NB4 (cell line): Measurements from ENCODE around the gene ZNF587.

Source experiments
- MYC ChIP-seq: IDR thresholded peaks from 2 replicates; pipeline ENCODE4 v1.6.1; 2011; ENCODE audit warnings: low read depth, low read length
- POLR2A ChIP-seq: IDR thresholded peaks from 2 replicates; pipeline ENCODE4 v1.6.1; 2011; ENCODE audit warnings: mild to moderate bottlenecking; ENCODE audit not compliant: insufficient read length; ENCODE audit errors: extremely low read depth
- TF ChIP-seq, protein P1 (sequence below): IDR thresholded peaks from 2 replicates; pipeline ENCODE4 v1.6.1; 2011; ENCODE audit warnings: low read depth, low read length
- TF ChIP-seq, protein P2 (sequence below): IDR thresholded peaks from one replicate; pipeline ENCODE4 v1.5.1; 2012; ENCODE audit warnings: low read depth, low read length

DNA sequence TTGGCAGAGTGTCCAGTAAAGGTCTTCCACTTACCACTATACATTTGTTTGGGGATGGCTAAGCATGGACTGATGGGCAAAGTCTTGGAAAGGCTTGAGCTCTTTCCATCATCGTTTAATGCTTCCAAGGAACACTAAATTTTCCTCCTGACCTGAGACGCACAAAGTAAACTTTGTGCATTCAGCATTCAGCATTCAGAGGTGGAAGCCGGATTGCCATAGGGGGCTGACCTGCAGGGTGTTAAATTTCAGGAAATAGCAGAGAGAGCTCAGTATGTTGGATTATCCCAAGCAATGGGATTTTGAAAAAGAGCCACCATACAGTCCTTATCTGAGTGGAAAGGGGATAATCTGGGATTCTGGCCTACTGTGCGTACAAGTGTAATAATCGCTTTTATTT is 49.0 kb upstream of the ZNF587 start:
- TF ChIP-seq, protein P1, sequence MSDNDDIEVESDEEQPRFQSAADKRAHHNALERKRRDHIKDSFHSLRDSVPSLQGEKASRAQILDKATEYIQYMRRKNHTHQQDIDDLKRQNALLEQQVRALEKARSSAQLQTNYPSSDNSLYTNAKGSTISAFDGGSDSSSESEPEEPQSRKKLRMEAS = no peak
- TF ChIP-seq, protein P2, sequence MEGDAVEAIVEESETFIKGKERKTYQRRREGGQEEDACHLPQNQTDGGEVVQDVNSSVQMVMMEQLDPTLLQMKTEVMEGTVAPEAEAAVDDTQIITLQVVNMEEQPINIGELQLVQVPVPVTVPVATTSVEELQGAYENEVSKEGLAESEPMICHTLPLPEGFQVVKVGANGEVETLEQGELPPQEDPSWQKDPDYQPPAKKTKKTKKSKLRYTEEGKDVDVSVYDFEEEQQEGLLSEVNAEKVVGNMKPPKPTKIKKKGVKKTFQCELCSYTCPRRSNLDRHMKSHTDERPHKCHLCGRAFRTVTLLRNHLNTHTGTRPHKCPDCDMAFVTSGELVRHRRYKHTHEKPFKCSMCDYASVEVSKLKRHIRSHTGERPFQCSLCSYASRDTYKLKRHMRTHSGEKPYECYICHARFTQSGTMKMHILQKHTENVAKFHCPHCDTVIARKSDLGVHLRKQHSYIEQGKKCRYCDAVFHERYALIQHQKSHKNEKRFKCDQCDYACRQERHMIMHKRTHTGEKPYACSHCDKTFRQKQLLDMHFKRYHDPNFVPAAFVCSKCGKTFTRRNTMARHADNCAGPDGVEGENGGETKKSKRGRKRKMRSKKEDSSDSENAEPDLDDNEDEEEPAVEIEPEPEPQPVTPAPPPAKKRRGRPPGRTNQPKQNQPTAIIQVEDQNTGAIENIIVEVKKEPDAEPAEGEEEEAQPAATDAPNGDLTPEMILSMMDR = no peak
- no peak for TF ChIP-seq POLR2A
- TF ChIP-seq MYC = no peak
